Measurements from ENCODE around the gene AGBL3. TPM values are rescaled to one million over a fixed set of nuclear protein-coding genes. Genes with fewer than 3 reads are reported as not detected.

AGBL3 gene
- total and polyA plus RNA-seq, 9 of the 15 experiments (the other 6 are each of a cell fraction or from before 2014, with no cell fraction given) = 0.54 to 2.9 (median 1.7) TPM

GRCh38 chr7:134948246-134948645, 38.1 kb upstream of the AGBL3 start:
- H3K4me1 ChIP-seq (replicated peaks in 1 of 2; ENCODE audit: control insufficient read depth in 2 of 2, insufficient read depth in 2 of 2, low read length in 2 of 2) = no peaks in the 10 kb centered on the region; a peak in 1 of 5 replicates
- no peaks in the 10 kb centered on the region for H3K9me3 ChIP-seq (replicated peaks; ENCODE audit: control insufficient read depth, insufficient read depth, low read depth, low read length)
- ChIA-PET POLR2A (interaction anchor here (0.6 kb wide), 1 partner anchor 28 kb away, joined by 3 read pairs; no protein-coding TSS in a partner anchor), CTCF (ENCODE audit: low intra/inter-chr PET ratio) (no interaction called here)
- ATAC-seq = no peak
- H2AFZ ChIP-seq (ENCODE audit: low read depth, low read length) = no peak overlapping the region
- no peaks in the 10 kb centered on the region for H3K79me2 ChIP-seq (ENCODE audit: control insufficient read depth, insufficient read depth, low read length)
- FAIRE-seq = no peak
- no peak for TF ChIP-seq TRIM28 (IDR thresholded peaks at IDR 0.05)
- no peak for TF ChIP-seq THAP7 (CRISPR knock-in tag; IDR thresholded peaks at IDR 0.05)
- TF ChIP-seq, protein P1, sequence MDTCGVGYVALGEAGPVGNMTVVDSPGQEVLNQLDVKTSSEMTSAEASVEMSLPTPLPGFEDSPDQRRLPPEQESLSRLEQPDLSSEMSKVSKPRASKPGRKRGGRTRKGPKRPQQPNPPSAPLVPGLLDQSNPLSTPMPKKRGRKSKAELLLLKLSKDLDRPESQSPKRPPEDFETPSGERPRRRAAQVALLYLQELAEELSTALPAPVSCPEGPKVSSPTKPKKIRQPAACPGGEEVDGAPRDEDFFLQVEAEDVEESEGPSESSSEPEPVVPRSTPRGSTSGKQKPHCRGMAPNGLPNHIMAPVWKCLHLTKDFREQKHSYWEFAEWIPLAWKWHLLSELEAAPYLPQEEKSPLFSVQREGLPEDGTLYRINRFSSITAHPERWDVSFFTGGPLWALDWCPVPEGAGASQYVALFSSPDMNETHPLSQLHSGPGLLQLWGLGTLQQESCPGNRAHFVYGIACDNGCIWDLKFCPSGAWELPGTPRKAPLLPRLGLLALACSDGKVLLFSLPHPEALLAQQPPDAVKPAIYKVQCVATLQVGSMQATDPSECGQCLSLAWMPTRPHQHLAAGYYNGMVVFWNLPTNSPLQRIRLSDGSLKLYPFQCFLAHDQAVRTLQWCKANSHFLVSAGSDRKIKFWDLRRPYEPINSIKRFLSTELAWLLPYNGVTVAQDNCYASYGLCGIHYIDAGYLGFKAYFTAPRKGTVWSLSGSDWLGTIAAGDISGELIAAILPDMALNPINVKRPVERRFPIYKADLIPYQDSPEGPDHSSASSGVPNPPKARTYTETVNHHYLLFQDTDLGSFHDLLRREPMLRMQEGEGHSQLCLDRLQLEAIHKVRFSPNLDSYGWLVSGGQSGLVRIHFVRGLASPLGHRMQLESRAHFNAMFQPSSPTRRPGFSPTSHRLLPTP (IDR thresholded peaks at IDR 0.05; ENCODE audit: borderline replicate concordance, extremely low read depth, insufficient read length) = no peak
- no peak for TF ChIP-seq MAFG (tag; conservative IDR thresholded peaks at IDR 0.05)
- TF ChIP-seq, protein P2, sequence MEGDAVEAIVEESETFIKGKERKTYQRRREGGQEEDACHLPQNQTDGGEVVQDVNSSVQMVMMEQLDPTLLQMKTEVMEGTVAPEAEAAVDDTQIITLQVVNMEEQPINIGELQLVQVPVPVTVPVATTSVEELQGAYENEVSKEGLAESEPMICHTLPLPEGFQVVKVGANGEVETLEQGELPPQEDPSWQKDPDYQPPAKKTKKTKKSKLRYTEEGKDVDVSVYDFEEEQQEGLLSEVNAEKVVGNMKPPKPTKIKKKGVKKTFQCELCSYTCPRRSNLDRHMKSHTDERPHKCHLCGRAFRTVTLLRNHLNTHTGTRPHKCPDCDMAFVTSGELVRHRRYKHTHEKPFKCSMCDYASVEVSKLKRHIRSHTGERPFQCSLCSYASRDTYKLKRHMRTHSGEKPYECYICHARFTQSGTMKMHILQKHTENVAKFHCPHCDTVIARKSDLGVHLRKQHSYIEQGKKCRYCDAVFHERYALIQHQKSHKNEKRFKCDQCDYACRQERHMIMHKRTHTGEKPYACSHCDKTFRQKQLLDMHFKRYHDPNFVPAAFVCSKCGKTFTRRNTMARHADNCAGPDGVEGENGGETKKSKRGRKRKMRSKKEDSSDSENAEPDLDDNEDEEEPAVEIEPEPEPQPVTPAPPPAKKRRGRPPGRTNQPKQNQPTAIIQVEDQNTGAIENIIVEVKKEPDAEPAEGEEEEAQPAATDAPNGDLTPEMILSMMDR (IDR thresholded peaks at IDR 0.05 in 2 of 3, conservative IDR thresholded peaks at IDR 0.05 in 1 of 3; ENCODE audit: insufficient read depth in 2 of 3, low read depth in 1 of 3, low read length in 3 of 3) = no peak
- TF ChIP-seq ZNF140 (CRISPR knock-in tag; IDR thresholded peaks at IDR 0.05) = no peak
- TF ChIP-seq, protein P3, sequence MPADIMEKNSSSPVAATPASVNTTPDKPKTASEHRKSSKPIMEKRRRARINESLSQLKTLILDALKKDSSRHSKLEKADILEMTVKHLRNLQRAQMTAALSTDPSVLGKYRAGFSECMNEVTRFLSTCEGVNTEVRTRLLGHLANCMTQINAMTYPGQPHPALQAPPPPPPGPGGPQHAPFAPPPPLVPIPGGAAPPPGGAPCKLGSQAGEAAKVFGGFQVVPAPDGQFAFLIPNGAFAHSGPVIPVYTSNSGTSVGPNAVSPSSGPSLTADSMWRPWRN (IDR thresholded peaks at IDR 0.05; ENCODE audit: low read depth) = no peak
- TF ChIP-seq, protein P4, sequence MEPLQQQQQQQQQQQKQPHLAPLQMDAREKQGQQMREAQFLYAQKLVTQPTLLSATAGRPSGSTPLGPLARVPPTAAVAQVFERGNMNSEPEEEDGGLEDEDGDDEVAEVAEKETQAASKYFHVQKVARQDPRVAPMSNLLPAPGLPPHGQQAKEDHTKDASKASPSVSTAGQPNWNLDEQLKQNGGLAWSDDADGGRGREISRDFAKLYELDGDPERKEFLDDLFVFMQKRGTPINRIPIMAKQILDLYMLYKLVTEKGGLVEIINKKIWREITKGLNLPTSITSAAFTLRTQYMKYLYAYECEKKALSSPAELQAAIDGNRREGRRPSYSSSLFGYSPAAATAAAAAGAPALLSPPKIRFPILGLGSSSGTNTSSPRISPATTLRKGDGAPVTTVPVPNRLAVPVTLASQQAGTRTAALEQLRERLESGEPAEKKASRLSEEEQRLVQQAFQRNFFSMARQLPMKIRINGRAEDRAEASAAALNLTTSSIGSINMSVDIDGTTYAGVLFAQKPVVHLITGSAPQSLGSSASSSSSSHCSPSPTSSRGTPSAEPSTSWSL (CRISPR knock-in tag; IDR thresholded peaks at IDR 0.05; ENCODE audit: borderline replicate concordance) = no peak
- no peak for TF ChIP-seq CBX1 (IDR thresholded peaks at IDR 0.05; ENCODE audit: low read depth)
- no peak for TF ChIP-seq YY1 (IDR thresholded peaks at IDR 0.05; ENCODE audit: borderline replicate concordance in 1 of 3, control insufficient read depth in 1 of 3, extremely low read depth in 1 of 3, insufficient read depth in 3 of 3, insufficient read length in 1 of 3, insufficient replicate concordance in 2 of 3, low read depth in 1 of 3, low read length in 2 of 3)
- no peak overlapping the region for H3K27ac ChIP-seq (ENCODE audit: extremely low read depth, low read depth, low read length)
- no TSS peak for BruUV-seq (replicated peaks)
- peaks cover 6 to 13% of the 10 kb centered on the region in 2 experiments; a peak in 3 of 5 replicates for H3K27me3 ChIP-seq (ENCODE audit: control insufficient read depth in 2 of 2, insufficient read depth in 2 of 2, low read length in 2 of 2)
- 2% methylated on average over 4 of the region's 4 CpGs for WGBS (ENCODE audit: insufficient coverage, low coverage, missing lambda C conversion rate)
- no peak overlapping the region for H3K4me3 ChIP-seq
- in situ Hi-C loops (cut with MboI) = loop anchor here (5.0 to 10.0 kb wide), 2 partner anchors 321 to 503 kb away; no protein-coding TSS in a partner anchor
- no peak overlapping the region for H3K9ac ChIP-seq (ENCODE audit: insufficient read depth in 1 of 2, low read depth in 2 of 2, low read length in 2 of 2)
- no peak overlapping the region for H3K4me2 ChIP-seq (ENCODE audit: insufficient read depth, low read length)
- no peaks in the 10 kb centered on the region for H3K36me3 ChIP-seq (ENCODE audit: control insufficient read depth, insufficient read depth, low read length)
- DNase-seq (ENCODE audit: extremely low read depth in 1 of 4, low spot score in 3 of 4) = no peak
- intact Hi-C loops (cut with micrococcal nuclease) = loop anchor here (10.0 kb wide), 1 partner anchor 433 kb away; no protein-coding TSS in a partner anchor
- H3K9me1 ChIP-seq (ENCODE audit: control insufficient read depth, insufficient read depth, low read length) = no peaks in the 10 kb centered on the region
- no peaks in the 10 kb centered on the region for H4K20me1 ChIP-seq (replicated peaks; ENCODE audit: control insufficient read depth, insufficient read depth, low read length)
